AG04449 (cell line): Measurements from ENCODE around the gene DHRS7.

Source experiments
- CTCF ChIA-PET: fragments of 350-600 bp; formaldehyde crosslinking; extraction: SDS; loops from one replicate; lab custom pipeline; 2021; ENCODE audit warnings: antibody characterized with exemption; lab: Yijun Ruan, JAX
- POLR2A ChIA-PET: fragments of 400-600, 350-600 bp; formaldehyde crosslinking; extraction: SDS; loops from one replicate; lab custom pipeline; 2020; ENCODE audit warnings: antibody characterized with exemption, inconsistent platforms; lab: Yijun Ruan, JAX
- DNase-seq: peaks from one replicate; pipeline ENCODE4 v3.0.0-alpha.2; 2010; ENCODE audit warnings: low read depth, low spot score
- H3K4me3 ChIP-seq: 2 replicates; pipeline ENCODE4 v1.5.1; 2011; ENCODE audit warnings: low read depth, mild to moderate bottlenecking, control low read depth, low read length
- CTCF ChIP-seq: IDR thresholded peaks from one replicate; pipeline ENCODE4 v1.5.1; 2011; ENCODE audit warnings: mild to moderate bottlenecking, moderate library complexity, low read length, control low read depth, inconsistent platforms; ENCODE audit not compliant: insufficient read depth; ENCODE audit errors: missing control alignments

DHRS7 gene

GRCh38 chr14:60095781-60096450 is 69.3 kb downstream of the DHRS7 start:
- CTCF ChIA-PET, result interaction anchor here (1.7 kb wide), 1 partner anchor 75 kb away, joined by 3 read pairs; no protein-coding TSS in a partner anchor
- no peak overlapping the region for H3K4me3 ChIP-seq
- POLR2A ChIA-PET, result no interaction called here
- TF ChIP-seq CTCF, result no peak
- no peak for DNase-seq

GRCh38 chr14:60095231-60095630 is 70.0 kb downstream of the DHRS7 start:
- ChIA-PET POLR2A (no interaction called here), CTCF (interaction anchor here (1.7 kb wide), 1 partner anchor 75 kb away, joined by 3 read pairs; no protein-coding TSS in a partner anchor)
- no peak for TF ChIP-seq CTCF
- H3K4me3 ChIP-seq, result no peak overlapping the region
- DNase-seq, result no peak

GRCh38 chr14:60094306-60094897 is 70.8 kb downstream of the DHRS7 start:
- ChIA-PET CTCF (no interaction called here), POLR2A (no interaction called here)
- H3K4me3 ChIP-seq, result peak overlapping the region; percentile 23
- TF ChIP-seq CTCF, result no peak
- no peak for DNase-seq
